GM19395 (cell line): ENCODE measurements around the gene FBH1.

Source experiments
- ATAC-seq: cut with Tn5 transposase; IDR thresholded peaks from one replicate; pipeline ENCODE4 v1.9.1; 2021; ENCODE audit warnings: mild to moderate bottlenecking, moderate library complexity; ENCODE audit not compliant: unreplicated experiment

The FBH1 gene

DNA sequence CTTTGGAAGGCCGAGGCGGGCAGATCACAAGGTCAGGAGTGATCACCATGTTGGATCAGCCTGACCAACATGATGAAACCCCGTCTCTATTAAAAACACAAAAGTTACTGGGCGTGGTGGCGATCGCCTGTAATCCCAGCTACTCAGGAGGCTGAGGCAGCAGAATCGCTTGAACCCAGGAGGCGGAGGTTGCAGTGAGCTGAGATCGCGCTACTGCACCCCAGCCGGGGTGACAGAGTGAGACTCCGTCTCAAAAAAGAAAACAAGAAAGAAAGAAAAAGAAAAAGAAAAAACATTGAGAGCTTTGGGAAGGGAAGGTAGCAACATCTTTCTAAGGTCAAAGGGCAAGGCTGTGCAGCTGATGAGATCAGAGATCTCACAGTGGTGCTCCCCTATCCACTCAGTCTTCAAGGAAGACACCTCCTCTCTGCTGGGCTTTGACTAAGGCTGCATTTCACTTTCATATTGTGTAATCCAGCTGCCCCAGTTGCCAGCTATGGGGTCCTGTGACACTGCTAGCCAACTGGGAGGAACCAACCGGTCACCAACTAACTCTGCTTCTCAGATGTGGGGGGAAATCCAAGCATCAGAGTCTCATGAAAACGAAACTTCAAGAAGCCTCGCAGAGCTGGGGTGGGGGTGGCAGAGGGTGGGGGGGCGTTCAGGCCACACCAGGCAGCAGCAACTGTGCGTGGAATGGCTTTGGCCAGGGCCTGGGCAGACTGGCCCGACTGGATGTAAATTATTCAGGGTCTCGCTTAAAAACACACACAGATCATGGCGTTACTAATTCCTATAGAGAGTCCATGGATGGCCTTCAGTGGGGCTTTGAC lies 85.8 kb downstream of the FBH1 start:
- peak; percentile 56 for ATAC-seq

GRCh38 chr10:5976512-5977470 lies 86.7 kb downstream of the FBH1 start:
- peak; percentile 18 for ATAC-seq

GRCh38 chr10:5977471-5978229 lies 87.6 kb downstream of the FBH1 start, which contains the start of gene IL15RA:
Gene IL15RA, minus strand, starts transcription at chr10:5977543. Its CDS starts 51 bp downstream, at chr10:5977492.
- ATAC-seq, result peak; percentile 69

GRCh38 chr10:5978230-5978489 lies 88.1 kb downstream of the FBH1 start:
- ATAC-seq, result no peak

DNA sequence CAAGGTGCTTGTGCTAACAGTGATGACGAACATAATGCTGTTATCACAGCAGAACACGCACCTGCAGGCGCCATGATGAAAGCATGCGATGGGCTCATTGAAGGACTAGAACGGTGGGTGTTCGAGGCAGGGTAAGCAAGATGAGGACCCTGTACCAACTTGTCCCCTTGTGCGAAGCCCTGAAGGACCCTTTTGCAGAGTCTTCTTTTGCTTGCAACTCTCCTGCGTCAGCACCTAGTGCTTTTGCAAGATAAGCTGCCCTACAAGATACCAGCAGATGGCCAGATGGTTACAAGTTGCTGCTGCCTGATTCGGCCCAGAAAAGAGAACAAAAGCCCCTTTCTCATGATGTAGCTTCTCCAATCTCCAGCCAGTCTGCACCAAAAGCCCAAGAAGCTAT lies 91.5 kb downstream of the FBH1 start:
- no peak for ATAC-seq

- ATAC-seq, result no peak
Measured at GRCh38 chr10:5983774-5984173, 93.7 kb downstream of the FBH1 start.

DNA sequence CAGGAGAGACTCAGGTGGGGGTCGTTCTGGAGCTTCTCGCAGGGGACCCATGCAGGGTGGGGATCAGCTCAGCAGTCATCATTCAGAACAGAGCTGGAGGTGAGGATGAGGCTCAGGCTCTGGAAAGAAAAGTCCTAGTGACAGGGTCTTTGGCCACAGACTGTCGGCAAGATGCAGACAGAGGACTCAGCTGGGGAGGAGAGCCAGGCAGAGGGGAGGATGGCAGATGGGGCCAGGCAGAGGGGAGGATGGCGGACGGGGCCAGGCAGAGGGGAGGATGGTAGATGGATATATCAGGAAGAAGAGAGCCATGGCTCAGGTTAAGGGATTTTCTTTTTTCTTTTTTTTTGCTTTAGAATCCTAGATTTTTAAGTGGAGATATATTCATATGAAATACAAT lies 95.0 kb downstream of the FBH1 start:
- ATAC-seq, result no peak
